ENCODE results near the gene CR2.

Gene CR2

GRCh38 chr1:207440626-207441025, 13.5 kb upstream of the CR2 start:
- H3K4me3 ChIP-seq (ENCODE audit: severe bottlenecking) = no peak overlapping the region
- H3K4me1 ChIP-seq (ENCODE audit: insufficient read depth, poor library complexity, severe bottlenecking) = no peaks in the 10 kb centered on the region
- H3K9me3 ChIP-seq (ENCODE audit: severe bottlenecking) = no peaks in the 10 kb centered on the region
- H3K27ac ChIP-seq (ENCODE audit: poor library complexity, severe bottlenecking) = no peak overlapping the region
- no peak for ATAC-seq (ENCODE audit: low read depth)
- H3K27me3 ChIP-seq (ENCODE audit: insufficient read depth, poor library complexity, severe bottlenecking) = peaks cover 34% of the 10 kb centered on the region
- no peaks in the 10 kb centered on the region for H3K36me3 ChIP-seq (ENCODE audit: low read depth)
- DNase-seq (ENCODE audit: low spot score) = no peak
- TF ChIP-seq, protein P1, sequence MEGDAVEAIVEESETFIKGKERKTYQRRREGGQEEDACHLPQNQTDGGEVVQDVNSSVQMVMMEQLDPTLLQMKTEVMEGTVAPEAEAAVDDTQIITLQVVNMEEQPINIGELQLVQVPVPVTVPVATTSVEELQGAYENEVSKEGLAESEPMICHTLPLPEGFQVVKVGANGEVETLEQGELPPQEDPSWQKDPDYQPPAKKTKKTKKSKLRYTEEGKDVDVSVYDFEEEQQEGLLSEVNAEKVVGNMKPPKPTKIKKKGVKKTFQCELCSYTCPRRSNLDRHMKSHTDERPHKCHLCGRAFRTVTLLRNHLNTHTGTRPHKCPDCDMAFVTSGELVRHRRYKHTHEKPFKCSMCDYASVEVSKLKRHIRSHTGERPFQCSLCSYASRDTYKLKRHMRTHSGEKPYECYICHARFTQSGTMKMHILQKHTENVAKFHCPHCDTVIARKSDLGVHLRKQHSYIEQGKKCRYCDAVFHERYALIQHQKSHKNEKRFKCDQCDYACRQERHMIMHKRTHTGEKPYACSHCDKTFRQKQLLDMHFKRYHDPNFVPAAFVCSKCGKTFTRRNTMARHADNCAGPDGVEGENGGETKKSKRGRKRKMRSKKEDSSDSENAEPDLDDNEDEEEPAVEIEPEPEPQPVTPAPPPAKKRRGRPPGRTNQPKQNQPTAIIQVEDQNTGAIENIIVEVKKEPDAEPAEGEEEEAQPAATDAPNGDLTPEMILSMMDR (IDR thresholded peaks at IDR 0.05; ENCODE audit: poor library complexity, severe bottlenecking) = no peak

DNA sequence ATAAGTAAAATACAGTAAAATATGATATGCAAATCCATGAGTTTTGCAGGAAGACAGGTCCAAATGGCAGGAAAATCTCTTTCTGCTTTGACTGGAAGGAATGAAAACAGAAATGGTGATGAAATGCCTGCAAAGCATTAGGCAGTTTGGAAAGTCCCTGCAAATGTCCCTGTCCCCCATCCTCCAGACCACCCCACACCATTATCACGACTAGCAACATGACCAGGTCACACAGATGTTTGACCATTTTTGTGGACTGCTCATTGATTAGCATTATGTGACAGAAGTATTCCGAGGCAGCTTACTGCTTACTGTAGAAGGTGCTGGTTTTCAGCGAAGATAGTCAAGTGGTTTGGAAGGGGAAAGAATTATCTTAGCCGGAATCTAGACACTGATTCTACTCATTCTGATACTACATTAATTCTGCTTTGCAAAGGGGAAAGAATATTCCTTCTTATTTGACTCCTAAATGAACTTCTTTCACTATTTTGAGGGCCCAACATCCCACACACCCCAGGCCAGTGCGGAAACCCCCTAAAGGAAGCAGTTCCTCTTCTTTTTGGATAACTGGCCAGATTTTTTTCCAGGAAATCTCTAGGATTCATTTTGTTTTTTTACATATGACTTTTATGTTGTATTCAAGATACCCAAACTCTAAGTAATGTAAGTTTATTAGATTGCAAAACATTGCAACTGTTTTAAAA, 9.5 kb upstream of the CR2 start:
- H3K36me3 ChIP-seq (ENCODE audit: low read depth) = no peaks in the 10 kb centered on the region
- no peak overlapping the region for H3K27ac ChIP-seq (ENCODE audit: poor library complexity, severe bottlenecking)
- no peak overlapping the region for H3K4me3 ChIP-seq (ENCODE audit: severe bottlenecking)
- DNase-seq (ENCODE audit: low spot score) = no peak
- H3K27me3 ChIP-seq (ENCODE audit: insufficient read depth, poor library complexity, severe bottlenecking) = peaks cover 55% of the 10 kb centered on the region
- no peaks in the 10 kb centered on the region for H3K9me3 ChIP-seq (ENCODE audit: severe bottlenecking)
- no peaks in the 10 kb centered on the region for H3K4me1 ChIP-seq (ENCODE audit: insufficient read depth, poor library complexity, severe bottlenecking)
- TF ChIP-seq, protein P1 (IDR thresholded peaks at IDR 0.05; ENCODE audit: poor library complexity, severe bottlenecking) = no peak
- no peak for ATAC-seq (ENCODE audit: low read depth)

GRCh38 chr1:207453710-207454045, 450 bp upstream of the CR2 start:
- Histone ChIP-seq H3K4me1 (ENCODE audit: insufficient read depth, poor library complexity, severe bottlenecking) (peaks cover 3% of the 10 kb centered on the region), H3K4me3 (ENCODE audit: severe bottlenecking) (no peak overlapping the region), H3K27me3 (ENCODE audit: insufficient read depth, poor library complexity, severe bottlenecking) (peaks cover 89% of the 10 kb centered on the region), H3K9me3 (ENCODE audit: severe bottlenecking) (no peaks in the 10 kb centered on the region), H3K27ac (ENCODE audit: poor library complexity, severe bottlenecking) (no peak overlapping the region), H3K36me3 (ENCODE audit: low read depth) (no peaks in the 10 kb centered on the region)
- DNase-seq (ENCODE audit: low spot score) = no peak
- TF ChIP-seq, protein P1 (IDR thresholded peaks at IDR 0.05; ENCODE audit: poor library complexity, severe bottlenecking) = no peak
- ATAC-seq (ENCODE audit: low read depth) = peak; percentile 45; the same call in 2 of the 3 replicates

DNA sequence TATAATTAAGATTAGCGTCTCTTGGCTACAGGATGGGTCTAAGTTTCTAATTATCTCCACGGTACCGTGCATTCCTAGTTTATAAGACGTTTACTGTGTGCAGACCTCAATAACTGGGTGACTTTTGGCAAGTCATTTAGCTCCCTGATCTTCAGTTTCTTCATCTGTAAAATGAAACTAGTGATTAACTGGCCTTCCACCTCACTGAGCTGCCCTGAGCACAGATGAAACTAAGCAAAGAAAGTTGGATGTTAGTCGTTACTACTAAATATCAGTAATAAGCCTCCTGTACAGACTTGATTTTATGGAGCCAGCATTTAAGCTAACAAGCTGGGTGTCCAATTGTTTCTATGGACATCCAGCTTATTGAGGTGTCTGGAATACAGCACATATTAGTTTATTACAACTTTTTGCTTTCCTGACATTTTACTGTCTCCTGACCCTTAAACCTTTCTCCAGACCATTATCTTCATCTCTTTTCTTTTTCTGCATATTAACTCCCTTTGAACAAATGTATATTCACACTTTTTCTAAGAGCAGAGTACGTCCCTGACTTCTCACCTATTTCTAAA, 1.1 kb downstream of the CR2 start:
- H3K9me3 ChIP-seq (ENCODE audit: severe bottlenecking) = no peaks in the 10 kb centered on the region
- DNase-seq (ENCODE audit: low spot score) (no peak), ATAC-seq (ENCODE audit: low read depth) (no peak)
- no peak overlapping the region for H3K4me3 ChIP-seq (ENCODE audit: severe bottlenecking)
- no peak overlapping the region for H3K27ac ChIP-seq (ENCODE audit: poor library complexity, severe bottlenecking)
- H3K36me3 ChIP-seq (ENCODE audit: low read depth) = no peaks in the 10 kb centered on the region
- TF ChIP-seq, protein P1 (IDR thresholded peaks at IDR 0.05; ENCODE audit: poor library complexity, severe bottlenecking) = no peak
- peaks cover 85% of the 10 kb centered on the region for H3K27me3 ChIP-seq (ENCODE audit: insufficient read depth, poor library complexity, severe bottlenecking)
- H3K4me1 ChIP-seq (ENCODE audit: insufficient read depth, poor library complexity, severe bottlenecking) = peaks cover 3% of the 10 kb centered on the region

DNA sequence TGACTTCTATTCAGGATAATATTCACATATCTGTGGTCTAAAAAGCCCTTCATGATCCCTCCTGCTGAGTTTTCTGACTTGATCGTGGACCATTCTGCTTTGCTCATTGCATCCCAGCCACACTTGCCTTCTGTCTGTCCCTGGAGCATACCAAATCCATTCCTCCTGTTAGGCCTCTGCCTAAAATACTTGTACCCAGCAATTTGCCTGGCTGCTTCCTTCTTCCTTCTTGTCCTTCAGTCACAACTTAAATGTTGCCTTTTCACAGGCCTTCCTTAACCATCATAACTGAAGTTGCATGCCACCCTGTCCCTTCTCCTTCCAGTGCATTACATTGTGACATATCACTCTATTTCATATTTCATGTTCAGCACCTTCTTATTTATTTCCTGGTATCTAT, 4.3 kb downstream of the CR2 start:
- Histone ChIP-seq H3K9me3 (ENCODE audit: severe bottlenecking) (no peaks in the 10 kb centered on the region), H3K27me3 (ENCODE audit: insufficient read depth, poor library complexity, severe bottlenecking) (peaks cover 61% of the 10 kb centered on the region), H3K27ac (ENCODE audit: poor library complexity, severe bottlenecking) (no peak overlapping the region), H3K4me3 (ENCODE audit: severe bottlenecking) (no peak overlapping the region), H3K4me1 (ENCODE audit: insufficient read depth, poor library complexity, severe bottlenecking) (peaks cover 3% of the 10 kb centered on the region), H3K36me3 (ENCODE audit: low read depth) (no peaks in the 10 kb centered on the region)
- ATAC-seq (ENCODE audit: low read depth) (no peak), DNase-seq (ENCODE audit: low spot score) (no peak)
- TF ChIP-seq, protein P1 (IDR thresholded peaks at IDR 0.05; ENCODE audit: poor library complexity, severe bottlenecking) = no peak
